HG03432 (cell line): Measurements from ENCODE around the gene ZNF512B.
"Not testable (repeated sequence)": the region's sequence is repeated elsewhere in the genome, so short reads cannot be mapped to it uniquely, and the experiment has no call there.

ENCODE experiments used
- ATAC-seq: cut with Tn5 transposase; IDR thresholded peaks from one replicate; pipeline ENCODE4 v1.9.1; 2021; ENCODE audit warnings: mild to moderate bottlenecking, moderate library complexity; ENCODE audit not compliant: unreplicated experiment

ZNF512B gene

DNA sequence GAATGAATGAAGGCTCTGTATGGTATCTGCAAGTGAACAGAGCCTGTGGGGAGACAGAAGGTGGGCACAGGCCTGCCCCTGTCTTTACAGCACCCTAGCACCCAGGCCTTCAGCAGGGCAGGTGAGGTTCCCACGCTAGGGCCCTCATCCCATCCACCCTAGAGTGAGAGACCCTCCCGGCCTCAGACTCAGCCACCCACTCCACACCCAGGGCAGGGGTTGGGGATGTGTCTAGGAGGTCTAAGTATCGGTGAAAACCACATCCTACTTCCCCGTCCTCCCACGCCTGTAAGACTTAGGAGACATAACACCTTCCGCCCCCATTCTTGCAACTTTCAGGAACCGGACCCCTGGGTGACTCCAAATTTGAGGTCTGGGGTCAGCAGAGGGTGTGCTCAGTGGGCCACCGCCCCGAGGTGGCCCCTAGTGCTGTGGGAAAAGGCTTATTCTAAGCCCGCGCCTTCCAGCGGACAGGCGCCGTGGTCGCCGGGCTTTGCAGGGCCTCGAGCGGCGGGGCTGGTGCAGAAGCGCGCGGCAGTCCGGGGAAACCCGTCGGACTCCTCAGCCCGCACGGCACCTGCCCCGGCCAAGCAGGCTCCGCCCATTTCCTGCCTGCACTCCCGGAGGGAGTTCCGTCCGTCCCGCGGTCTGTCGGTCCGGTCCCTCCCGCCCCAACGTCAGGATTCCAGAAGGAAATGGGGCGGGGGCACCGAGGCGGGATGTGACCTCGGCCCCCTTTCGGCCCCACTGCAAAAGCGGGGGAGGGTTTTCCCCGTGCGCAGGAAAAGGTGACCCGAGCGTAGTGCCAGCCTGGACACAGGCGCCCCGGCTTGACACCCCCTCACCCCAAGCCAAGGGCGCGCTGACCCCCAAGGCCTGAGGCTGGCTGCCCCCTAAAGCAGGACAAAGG is 8.8 kb upstream of the ZNF512B start:
- peak; percentile 31 for ATAC-seq

DNA sequence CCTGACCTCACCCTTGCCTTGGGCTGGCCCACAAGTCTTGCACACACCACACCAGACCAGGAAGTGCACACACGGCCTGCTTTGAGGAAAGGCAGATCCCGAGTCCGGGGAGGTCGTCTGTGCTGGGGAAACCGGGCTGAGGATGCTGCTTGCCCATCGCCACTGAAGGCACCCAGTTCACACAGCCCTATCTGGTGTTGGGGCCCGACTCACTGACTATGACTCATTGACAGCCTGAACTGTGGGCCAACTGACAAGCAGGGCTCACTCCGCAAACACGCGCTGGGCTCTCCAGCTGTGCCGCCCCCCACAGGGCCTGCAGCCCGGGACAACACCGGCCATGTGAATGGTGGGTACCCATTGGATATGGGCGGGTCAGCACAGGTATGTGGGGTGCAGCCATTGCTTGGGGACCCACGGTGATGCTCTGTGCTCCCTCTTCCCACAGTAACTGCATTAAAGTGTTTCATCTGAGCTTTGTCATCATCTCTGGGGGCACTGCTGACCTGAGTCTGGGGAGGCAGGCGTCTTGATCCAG is 8.1 kb upstream of the ZNF512B start:
- ATAC-seq, result no peak

GRCh38 chr20:63976980-63977738 is 7.4 kb upstream of the ZNF512B start:
- no peak for ATAC-seq

DNA sequence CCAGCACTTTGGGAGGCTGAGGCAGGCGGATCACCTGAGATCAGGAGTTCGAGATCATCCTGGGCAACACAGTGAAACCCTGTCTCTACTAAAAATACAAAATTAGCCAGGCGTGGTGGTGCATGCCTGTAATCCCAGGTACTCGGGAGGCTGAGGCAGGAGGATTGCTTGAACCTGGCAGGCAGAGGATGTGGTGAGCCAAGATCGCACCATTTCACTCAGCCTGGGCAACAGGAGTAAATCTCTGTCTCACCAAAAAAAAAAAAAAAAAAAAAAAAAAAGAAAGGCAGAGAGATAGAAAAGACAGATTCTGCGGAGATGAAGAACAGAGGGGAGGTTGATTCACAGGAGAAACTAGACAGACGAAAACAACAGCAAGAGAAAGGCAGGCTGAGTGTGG is 6.8 kb upstream of the ZNF512B start:
- ATAC-seq, result not testable (repeated sequence)

- no peak for ATAC-seq
Observed at GRCh38 chr20:63974402-63975200, 4.9 kb upstream of the ZNF512B start.

DNA sequence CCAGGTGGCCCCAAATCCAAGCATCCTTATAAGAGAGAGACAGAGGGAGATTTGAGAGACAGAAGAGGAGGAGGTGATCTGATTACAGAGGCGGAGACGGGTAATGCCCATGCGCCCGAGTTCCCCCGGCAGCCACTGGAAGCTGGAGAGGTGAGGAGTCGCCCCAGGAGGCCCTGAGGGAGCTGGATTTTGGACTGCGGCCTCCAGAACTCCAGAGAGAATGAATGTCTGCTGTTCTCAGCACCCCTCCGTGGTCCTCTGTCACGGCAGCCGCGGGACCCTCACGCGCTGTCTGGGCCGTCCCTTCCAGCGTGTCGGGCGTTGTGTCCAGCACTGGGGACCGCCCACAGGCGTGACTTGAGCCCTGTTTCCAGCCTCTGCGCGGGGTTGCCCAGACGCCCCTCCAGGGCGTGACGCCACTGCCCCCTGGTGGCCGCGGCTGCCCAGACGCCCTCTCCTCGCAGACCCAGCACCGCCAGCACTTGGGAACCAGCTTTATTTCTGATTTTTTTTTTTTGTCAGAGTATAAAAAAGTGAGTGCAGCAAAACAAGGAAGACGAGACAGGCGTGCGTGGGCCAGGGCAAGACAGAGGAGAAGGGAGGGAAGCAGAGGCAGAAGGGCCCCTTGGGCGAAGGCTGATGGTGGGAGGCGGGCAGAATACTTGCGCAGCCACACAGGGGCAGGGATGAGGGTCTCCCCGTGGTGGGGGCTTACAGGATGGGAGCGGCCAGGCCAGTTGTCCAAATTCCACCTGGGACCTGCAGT is 4.1 kb upstream of the ZNF512B start:
- peak; percentile 44 for ATAC-seq

- no peak for ATAC-seq
Observed at GRCh38 chr20:63973160-63973479, 3.4 kb upstream of the ZNF512B start.

- ATAC-seq, result no peak
Observed at GRCh38 chr20:63972312-63973159, 2.8 kb upstream of the ZNF512B start.

- ATAC-seq, result not testable (repeated sequence)
Observed at GRCh38 chr20:63971960-63972311, 2.2 kb upstream of the ZNF512B start.

DNA sequence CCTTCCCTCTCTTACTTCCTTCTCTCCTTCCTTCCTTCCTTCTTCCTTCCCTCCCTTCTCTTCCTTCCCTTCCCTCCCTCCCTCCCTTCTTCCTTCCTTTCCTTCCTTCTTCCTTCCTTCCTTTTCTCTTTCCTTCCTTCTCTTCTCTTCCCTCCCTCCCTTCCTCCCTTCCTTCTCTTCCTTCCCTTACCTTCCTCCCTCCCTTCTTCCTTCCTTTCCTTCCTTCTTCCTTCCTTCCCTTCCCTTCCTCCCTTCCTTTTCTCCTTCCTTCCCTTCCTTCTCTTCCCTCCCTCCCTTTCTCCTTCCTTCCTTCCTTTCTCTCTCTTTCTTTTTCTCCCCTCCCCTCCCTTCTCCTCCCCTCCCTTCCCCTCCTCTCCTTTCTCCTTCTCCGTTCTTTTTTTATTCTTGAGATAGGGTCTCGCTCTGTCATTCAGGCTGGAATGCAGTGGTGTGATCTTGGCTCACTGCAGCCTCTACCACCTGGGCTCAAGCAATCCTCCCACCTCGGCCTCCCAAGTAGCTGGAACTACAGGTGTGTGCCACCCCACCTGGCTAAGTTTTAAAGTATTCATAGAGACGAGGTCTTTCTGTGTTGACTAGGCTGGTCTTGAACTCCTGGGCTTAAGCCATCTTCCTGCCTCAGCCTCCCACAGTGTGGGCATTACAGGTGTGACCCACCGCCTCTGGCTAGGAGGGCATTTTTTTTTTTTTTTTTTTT is 1.1 kb upstream of the ZNF512B start:
- ATAC-seq, result no peak

- ATAC-seq, result no peak
Observed at GRCh38 chr20:63968928-63969760, 586 bp downstream of the ZNF512B start.

DNA sequence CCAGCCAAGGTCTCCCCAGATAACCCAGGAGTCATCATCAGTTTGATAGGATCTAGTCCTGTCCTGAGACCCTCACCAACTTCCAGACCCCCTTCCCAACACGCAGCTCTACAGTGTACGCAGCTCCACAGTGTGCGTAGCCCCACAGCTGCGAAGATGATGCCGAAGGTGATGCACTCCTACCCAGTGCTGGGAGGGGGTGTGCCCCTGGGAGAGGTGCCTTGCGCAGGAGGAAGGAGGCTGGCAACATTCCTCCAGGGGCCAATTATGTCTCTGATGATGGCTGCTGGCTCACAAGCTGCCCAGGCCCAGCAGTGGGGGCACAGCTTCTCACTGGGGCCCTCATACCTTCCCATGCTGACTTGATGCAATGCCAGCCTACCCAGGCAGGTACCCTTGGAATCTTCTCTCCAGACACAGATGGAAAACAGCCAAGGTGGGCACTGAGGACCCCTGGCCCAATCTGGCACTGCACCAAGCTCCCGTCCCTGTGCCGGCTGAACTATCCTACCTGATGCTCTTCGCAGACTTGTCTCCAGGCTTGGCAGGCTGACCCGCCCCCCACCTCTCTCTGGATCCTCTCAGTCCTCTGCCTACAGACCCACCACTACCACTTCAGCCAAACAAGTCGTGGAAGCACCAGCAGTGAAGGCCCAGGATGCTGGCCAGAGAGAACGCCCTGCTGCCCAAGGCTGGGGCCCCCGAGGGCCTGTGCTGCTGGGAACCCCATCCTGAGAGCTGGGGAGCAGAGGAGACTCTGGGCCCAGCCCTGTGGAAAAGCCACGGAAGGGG is 1.4 kb downstream of the ZNF512B start:
- no peak for ATAC-seq

DNA sequence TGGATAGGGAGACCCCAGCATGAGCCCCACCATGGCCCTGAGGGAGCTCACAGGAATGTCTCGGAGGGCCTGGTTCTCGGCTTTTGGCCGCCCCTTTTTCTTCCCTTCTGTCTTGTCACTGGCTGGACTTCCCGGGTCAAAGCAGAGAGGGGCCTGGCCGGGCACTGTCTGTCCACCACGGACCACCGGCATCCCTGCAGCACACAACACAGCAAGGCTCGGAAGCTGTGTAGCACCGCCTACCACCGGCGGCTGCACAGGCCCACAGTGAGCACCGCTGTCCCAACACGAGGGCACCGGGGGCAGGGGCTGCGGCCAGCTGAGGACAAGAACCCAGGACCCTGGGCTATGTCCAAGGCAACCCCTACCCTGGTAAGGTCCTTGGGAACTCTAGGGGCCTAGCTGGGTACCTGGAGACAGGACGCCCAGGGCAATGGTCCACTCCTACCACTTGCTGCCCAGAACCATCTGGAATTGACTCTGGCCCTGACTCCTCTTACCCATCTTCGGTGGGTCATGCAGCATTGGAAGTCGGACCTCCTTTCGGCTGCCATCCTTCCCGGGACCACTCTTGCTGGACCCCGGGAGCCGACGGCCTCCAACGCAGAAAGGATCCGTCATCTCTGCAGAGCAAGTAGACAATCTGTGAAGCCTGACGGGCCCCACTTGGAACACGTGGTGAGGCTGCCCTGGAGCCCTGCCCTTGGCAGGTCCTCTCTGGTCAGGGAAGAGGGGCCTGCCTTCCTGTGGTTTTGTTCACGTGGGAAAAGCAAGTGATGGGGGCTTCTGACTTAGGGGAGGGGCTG is 2.2 kb downstream of the ZNF512B start:
- no peak for ATAC-seq

DNA sequence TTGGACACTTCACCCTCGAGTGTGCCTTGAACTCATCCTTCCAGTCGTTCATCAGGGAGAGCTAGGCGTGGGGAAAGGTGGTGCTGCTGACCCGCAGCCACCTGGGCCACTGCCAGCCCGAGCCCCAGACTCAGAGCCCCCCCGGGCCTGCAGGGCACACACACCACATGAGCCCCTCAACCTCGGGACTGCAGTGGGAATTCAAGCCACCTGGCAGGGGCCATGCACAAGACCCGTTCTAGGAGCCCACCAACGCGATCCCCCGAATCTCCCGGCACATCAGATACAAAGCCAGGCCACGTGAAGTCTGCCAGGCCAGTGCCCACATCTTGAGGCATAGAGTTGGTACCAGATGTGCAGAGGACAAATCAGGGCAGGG is 2.8 kb downstream of the ZNF512B start:
- no peak for ATAC-seq

- ATAC-seq, result no peak
Observed at GRCh38 chr20:63966172-63966943, 3.4 kb downstream of the ZNF512B start.

DNA sequence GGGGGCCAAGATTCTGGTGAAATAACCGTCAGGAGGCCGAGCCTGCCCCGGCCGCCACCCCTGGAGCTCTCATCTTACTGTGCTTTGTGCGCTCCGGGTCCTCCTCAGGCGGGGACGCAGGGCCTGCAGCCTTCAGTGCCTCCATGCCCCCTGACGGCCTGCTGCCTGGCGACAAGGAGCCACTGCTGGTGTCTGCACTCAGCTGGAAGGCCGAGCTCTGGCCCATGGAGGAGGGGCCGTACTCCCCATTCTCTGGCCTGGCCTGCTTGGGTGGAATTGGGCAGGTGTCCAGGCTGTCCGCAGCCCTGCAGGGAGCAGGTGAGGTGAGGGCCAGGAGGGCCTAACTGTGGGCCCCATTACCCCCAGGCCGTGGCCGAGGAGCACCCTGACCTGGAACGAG is 5.3 kb downstream of the ZNF512B start:
- no peak for ATAC-seq
